Right lobe of liver (tissue), 4 donors: ENCODE results near the gene CLEC16A.

Experiments
- CTCF ChIP-seq, 4 donors: fragments of 200-600 bp in 3 of 4; fragments of 450-650 bp in 1 of 4; IDR thresholded peaks; one replicate each; pipeline versions ENCODE4 v1.5.1 to v1.8.0; 2016 to 2022; ENCODE audit warnings: antibody characterized with exemption in 4 of 4, mild to moderate bottlenecking in 2 of 4
- POLR2A ChIP-seq: fragments of 450-650 bp; IDR thresholded peaks from one replicate; pipeline ENCODE4 v1.6.1; 2017; ENCODE audit warnings: antibody characterized with exemption, mild to moderate bottlenecking
- donor health status: DM: no; HTN: no; CAD: no.
- donor health status: DM: no; HTN: no; CAD: no.
- donor health status: DM: no; HTN: yes; CAD: no.

- TF ChIP-seq POLR2A, result no peak
- no peak for TF ChIP-seq CTCF (IDR thresholded peaks at IDR 0.05)
Observed at GRCh38 chr16:11042191-11042590, 97.8 kb downstream of the CLEC16A start.
